GM12801 (cell line): Measurements from ENCODE around the gene TTC8.

ENCODE experiments used
- TF ChIP-seq, protein P1 (sequence below): IDR thresholded peaks from one replicate; pipeline ENCODE4 v1.5.1; 2011; ENCODE audit warnings: control low read depth; ENCODE audit not compliant: insufficient read length; ENCODE audit errors: extremely low read depth

TTC8 gene

DNA sequence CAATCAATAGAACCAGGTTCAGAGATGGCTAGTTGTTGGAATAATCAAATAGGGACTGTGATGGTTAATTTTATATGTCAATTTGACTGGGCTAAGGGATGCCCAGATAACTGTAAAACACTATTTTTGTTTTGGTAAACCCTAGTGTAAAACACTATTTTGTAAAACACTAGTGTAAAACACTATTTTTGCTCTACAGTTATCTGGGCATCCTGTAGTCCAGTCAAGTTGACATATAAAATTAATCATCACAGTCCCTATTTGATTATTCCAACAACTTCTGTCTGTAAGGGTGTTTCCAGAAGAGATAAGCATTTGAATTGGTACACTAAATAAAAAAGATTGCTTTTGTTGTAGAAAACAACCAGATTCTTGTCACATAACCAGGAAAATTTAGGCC is 16.1 kb upstream of the TTC8 start:
- TF ChIP-seq, protein P1, sequence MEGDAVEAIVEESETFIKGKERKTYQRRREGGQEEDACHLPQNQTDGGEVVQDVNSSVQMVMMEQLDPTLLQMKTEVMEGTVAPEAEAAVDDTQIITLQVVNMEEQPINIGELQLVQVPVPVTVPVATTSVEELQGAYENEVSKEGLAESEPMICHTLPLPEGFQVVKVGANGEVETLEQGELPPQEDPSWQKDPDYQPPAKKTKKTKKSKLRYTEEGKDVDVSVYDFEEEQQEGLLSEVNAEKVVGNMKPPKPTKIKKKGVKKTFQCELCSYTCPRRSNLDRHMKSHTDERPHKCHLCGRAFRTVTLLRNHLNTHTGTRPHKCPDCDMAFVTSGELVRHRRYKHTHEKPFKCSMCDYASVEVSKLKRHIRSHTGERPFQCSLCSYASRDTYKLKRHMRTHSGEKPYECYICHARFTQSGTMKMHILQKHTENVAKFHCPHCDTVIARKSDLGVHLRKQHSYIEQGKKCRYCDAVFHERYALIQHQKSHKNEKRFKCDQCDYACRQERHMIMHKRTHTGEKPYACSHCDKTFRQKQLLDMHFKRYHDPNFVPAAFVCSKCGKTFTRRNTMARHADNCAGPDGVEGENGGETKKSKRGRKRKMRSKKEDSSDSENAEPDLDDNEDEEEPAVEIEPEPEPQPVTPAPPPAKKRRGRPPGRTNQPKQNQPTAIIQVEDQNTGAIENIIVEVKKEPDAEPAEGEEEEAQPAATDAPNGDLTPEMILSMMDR: no peak

DNA sequence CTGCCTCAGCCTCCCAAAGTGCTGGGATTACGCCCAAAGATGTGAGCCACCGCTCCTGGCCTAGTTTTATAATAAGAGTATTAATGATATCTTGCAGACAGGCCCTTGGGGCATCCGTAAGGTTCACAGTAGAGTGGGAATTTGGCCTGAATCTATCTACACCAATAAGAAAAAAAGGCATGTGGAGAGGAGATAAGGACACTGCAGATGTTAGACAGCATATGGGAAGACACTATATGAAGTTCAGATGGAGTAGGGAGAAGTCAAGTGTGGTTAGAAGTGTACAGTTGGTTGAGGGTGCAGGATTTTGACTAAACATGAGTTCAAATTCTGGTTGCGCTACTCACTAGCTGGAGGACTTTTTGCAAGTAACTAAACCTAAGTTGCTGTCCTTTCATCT is 8.5 kb upstream of the TTC8 start:
- TF ChIP-seq, protein P1: no peak

DNA sequence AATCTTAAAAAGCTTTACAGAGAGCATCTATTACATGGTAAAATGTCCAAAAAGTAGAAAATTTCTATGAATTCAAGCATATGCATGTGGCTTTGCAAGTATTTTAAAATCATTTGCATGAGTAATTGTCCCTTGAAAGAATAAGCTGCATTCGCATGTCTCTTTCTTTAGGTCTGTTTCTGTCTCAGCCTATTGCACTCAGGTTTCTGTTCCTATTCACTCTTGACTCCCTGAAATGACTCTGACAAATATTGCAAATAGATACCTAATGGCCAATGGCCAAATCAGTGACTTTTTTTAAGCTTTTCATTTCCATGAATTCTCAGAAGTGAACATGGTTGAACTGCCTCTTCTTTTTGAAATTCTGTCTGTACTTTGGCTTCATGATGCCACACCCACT is 6.4 kb upstream of the TTC8 start:
- TF ChIP-seq, protein P1: no peak

DNA sequence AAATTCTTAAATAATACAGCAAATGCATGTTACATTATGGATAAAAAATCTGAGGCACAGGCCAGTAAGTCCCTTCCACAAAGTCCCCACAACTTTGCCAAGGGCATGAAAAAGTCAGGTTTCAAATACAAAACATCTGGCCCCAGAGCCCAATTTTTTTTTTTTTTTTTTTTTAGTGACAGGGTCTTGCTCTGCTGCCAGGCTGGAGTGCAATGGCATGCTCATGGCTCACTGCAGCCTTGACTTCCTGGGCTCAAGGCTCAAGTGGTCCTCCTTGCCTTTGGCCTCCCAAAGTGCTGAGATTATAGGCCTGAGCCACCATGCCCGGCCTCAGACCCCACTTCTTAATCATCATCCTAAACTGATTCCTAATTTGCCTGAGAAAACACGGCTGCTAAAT is 3.1 kb upstream of the TTC8 start:
- TF ChIP-seq, protein P1: no peak

DNA sequence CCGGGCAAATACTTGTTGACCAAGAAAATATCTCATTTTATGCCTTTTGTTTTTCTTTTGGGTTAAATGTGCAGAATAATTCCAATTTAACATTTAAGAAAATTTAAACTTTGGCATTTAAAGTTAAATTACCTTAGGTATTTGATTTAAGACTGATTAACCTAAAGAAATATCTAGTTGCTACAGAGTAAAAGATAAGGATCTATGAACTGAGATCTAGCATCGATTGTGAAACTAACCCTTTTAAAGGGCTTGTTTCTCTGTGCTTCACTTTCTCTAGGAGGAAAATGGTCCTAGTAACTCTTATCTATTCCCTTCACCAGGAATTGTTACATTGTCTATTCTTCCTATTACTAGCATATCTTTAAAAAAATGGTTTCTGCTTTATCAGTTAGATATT is 2.6 kb upstream of the TTC8 start:
- TF ChIP-seq, protein P1: no peak

DNA sequence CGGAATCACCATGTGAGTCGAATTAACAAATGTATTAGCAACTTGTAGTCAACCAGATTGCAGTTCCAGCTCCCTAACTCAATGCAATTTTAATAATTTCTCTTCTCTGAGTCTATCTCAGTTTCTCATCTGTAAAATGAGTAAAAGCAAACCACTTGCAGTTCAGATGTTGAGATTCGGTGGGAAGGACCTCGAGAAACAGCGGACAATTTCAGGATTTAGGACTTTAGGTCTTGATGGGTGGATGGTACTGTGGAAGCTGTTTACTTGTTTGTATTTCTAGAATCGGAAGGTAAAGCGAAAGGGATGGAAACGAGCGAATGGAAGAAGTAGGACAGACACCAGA is 510 bp upstream of the TTC8 start:
- TF ChIP-seq, protein P1: no peak

DNA sequence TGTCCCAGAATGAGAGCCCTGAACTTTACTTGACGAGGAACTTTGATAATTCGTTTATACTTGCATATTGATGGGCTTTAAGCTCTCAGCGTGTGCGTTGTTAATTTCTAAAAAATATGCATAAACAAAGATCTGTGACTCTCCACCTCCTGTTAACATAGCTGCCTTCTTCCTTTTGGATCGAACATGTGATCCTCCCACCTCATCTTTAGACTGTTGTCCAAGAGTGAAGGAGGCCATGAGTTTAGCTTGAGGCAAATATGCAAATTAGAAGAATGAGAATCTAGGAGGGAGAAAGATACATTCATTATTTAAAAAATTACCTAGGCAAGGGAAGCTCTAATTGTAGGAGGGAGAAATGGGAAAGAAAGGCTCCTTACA is 617 bp downstream of the TTC8 start:
- TF ChIP-seq, protein P1: no peak

DNA sequence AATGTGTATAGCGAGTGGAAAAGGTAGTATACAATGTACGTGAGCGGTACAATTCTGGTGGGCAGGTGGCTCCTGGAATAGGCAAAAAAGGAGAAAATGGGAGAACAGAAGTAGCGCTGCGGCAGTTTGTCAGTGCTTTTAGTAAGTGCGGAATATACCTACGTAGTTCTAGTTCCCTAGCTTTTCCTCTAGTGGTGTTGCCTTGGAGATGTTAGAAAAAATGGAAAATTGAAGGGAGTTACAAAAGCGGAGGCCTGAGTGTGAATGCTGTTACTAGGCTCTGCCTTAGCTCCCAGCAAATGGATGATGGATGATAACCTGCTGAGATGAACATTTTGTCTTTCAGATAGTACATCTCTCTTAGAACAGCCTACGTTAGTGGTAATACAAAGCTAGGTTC is 1.1 kb downstream of the TTC8 start:
- TF ChIP-seq, protein P1: no peak
